HG02588 (cell line): ENCODE measurements around the gene ANKRD34A.

Experiments
- ATAC-seq: cut with Tn5 transposase; IDR thresholded peaks from one replicate; pipeline ENCODE4 v1.9.1; 2021; ENCODE audit warnings: mild to moderate bottlenecking, moderate library complexity; ENCODE audit not compliant: unreplicated experiment

Gene ANKRD34A

GRCh38 chr1:145991735-145992412, 27.5 kb upstream of the ANKRD34A start:
- ATAC-seq: no peak

- no peak for ATAC-seq
Observed at GRCh38 chr1:145990249-145990855, 26.0 kb upstream of the ANKRD34A start.

GRCh38 chr1:145988773-145989172, 24.4 kb upstream of the ANKRD34A start:
- ATAC-seq: no peak

- ATAC-seq: no peak
Observed at GRCh38 chr1:145987926-145988325, 23.6 kb upstream of the ANKRD34A start.

GRCh38 chr1:145986551-145986950, 22.2 kb upstream of the ANKRD34A start:
- no peak for ATAC-seq

- ATAC-seq: no peak
Observed at GRCh38 chr1:145985502-145986439, 21.4 kb upstream of the ANKRD34A start.

GRCh38 chr1:145985129-145985501, 20.7 kb upstream of the ANKRD34A start:
- no peak for ATAC-seq

- no peak for ATAC-seq
Observed at GRCh38 chr1:145983960-145984830, 19.8 kb upstream of the ANKRD34A start.

GRCh38 chr1:145983206-145983675, 18.9 kb upstream of the ANKRD34A start:
- ATAC-seq: no peak

GRCh38 chr1:145982010-145982723, 17.8 kb upstream of the ANKRD34A start:
- ATAC-seq: no peak

GRCh38 chr1:145980457-145980994, 16.2 kb upstream of the ANKRD34A start:
- no peak for ATAC-seq

GRCh38 chr1:145979746-145980456, 15.5 kb upstream of the ANKRD34A start:
- no peak for ATAC-seq

- peak; percentile 91 for ATAC-seq
Observed at GRCh38 chr1:145978854-145979745, 14.7 kb upstream of the ANKRD34A start.

GRCh38 chr1:145978471-145978853, 14.1 kb upstream of the ANKRD34A start:
- no peak for ATAC-seq

- no peak for ATAC-seq
Observed at GRCh38 chr1:145977486-145978470, 13.4 kb upstream of the ANKRD34A start.

- ATAC-seq: no peak
Observed at GRCh38 chr1:145977016-145977415, 12.6 kb upstream of the ANKRD34A start.

GRCh38 chr1:145975216-145975615, 10.8 kb upstream of the ANKRD34A start:
- no peak for ATAC-seq
